GM10248 (cell line): ENCODE data around the gene SLC25A34.

Source experiments
- CTCF ChIA-PET: fragments of 300-600 bp; sonication (Branson Sonifier 250); formaldehyde crosslinking; extraction: SDS; loops from one replicate; lab custom pipeline; 2021; ENCODE audit warnings: antibody characterized with exemption; lab: Yijun Ruan, JAX
- POLR2A ChIA-PET: fragments of 350-650 bp; sonication (Branson Sonifier 250); formaldehyde crosslinking; extraction: SDS; loops from one replicate; lab custom pipeline; 2020; ENCODE audit warnings: antibody characterized with exemption; lab: Yijun Ruan, JAX
- DNase-seq: peaks from one replicate; pipeline ENCODE4 v3.0.0; 2012; ENCODE audit errors: extremely low spot score
- CTCF ChIP-seq: IDR thresholded peaks from 2 replicates; pipeline ENCODE4 v1.5.1; 2012; ENCODE audit warnings: mild to moderate bottlenecking, low read depth; ENCODE audit errors: extremely low read depth, missing control alignments, control extremely low read depth

The SLC25A34 gene

GRCh38 chr1:15764269-15764764 lies 28.3 kb downstream of the SLC25A34 start:
- POLR2A ChIA-PET = no interaction called here
- no peak for TF ChIP-seq CTCF
- DNase-seq = no peak
- CTCF ChIA-PET = interaction anchor here (1.7 to 2.8 kb wide), 2 partner anchors 27 to 51 kb away, joined by 4 to 8 read pairs; no protein-coding TSS in a partner anchor

GRCh38 chr1:15764890-15765289 lies 28.8 kb downstream of the SLC25A34 start:
- CTCF ChIA-PET = interaction anchor here (1.7 to 2.8 kb wide), 2 partner anchors 27 to 50 kb away, joined by 4 to 8 read pairs; no protein-coding TSS in a partner anchor
- DNase-seq = no peak
- no peak for TF ChIP-seq CTCF
- POLR2A ChIA-PET = no interaction called here

DNA sequence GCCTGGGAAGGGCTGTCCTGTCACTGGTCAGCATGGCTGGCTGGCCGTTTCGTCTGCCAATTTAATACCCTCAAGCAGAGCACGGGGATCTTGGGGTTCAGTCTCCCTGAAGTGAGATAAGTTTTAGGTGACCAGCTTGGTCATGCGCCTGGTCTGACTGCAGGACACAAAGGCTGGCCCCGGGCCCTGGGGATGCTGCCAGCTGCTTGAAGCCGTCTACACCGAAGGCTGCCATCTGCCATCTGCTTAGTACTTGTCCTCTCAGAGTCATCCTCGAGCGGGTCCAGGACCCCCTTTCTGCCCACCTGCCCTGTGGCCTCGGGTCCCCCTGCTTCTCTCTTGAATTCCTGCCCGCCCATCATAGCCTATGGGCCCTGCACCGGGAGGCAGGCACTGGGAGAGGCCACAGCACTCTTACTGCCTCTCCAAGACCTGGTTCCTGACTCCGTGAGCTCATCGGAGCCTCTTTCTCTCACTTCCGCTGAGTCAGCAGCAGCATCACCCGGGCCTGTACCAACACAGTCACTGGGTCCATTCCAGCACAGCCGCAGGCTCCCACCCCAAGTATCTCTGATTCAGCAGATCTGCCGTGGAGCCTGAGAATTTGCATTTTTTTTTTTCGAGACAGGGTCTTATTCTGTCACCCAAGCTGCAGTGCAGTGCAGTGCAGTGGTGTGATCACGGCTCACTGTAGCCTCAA lies 29.6 kb downstream of the SLC25A34 start:
- no peak for TF ChIP-seq CTCF
- no peak for DNase-seq
- ChIA-PET POLR2A (no interaction called here), CTCF (interaction anchor here (1.0 to 2.8 kb wide), 5 partner anchors 9 to 291 kb away, joined by 3 to 8 read pairs (median 3); no protein-coding TSS in a partner anchor)

DNA sequence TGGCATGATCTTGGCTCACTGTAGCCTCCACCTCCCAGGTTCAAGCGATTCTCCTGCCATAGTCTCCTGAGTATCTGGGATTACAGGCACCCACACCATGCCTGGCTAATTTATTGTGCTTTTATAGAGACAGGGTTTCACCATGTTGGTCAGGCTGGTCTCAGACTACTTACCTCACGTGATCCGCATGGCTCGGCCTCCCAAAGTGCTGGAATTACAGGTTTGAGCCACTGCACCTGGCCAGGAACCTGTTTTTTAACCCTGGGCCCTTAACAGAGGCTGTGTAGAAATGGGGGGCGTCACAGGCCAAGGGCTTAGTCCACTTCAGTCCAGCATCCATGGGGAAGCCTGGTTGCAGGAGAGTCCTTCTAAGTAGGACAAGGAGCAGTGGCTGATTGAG lies 31.9 kb downstream of the SLC25A34 start:
- POLR2A ChIA-PET = interaction anchor here (0.6 kb wide), 1 partner anchor 170 kb away, joined by 3 read pairs; no protein-coding TSS in a partner anchor
- DNase-seq = no peak
- CTCF ChIA-PET = interaction anchor here (1.2 kb wide), 1 partner anchor 24 kb away, joined by 5 read pairs; no protein-coding TSS in a partner anchor
- no peak for TF ChIP-seq CTCF

DNA sequence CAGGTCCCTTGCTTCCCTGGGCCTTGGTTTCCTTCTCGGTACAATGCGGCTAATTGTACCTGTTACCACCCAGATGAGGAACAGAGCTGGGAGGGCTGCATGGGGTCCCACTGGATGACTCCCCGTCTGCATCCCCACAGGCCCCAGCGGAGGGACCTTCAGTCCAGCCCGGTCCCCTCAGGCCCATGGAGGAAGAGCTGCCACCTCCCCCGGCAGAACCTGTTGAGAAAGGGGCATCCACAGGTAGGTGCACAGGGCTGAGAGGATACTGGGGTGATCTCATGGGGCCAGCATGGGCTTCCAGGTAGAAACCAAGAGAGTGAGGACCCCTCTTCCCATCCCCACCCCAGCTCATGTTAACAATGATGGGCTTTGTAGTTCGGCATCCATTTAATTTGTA lies 32.3 kb downstream of the SLC25A34 start:
- no peak for TF ChIP-seq CTCF

DNA sequence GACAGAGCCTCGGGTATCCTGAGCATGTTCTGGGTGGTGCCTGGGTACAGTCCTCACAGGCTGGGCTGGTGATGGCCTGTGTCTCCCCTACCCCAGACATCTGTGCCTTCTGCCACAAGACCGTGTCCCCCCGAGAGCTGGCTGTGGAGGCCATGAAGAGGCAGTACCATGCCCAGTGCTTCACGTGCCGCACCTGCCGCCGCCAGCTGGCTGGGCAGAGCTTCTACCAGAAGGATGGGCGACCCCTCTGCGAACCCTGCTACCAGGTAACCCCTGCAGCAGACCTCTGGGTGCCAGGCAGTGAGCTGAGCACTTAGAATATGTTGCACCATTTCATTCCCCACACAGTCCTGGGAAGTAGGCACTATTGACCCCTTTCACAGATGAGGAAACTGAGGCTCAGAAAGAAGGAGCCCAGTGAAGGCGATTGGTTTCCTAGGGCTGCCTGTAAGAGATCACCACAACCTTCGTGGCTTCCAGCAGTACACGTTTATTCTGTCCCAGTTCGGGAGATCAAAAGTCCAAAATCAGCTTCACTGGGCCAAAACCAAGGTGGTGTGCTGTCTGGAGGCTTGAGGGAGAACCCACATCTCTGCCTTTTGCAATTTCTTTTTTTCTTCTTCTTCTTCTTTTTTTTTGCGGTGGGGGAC lies 34.4 kb downstream of the SLC25A34 start:
- CTCF ChIA-PET = no interaction called here
- POLR2A ChIA-PET = no interaction called here
- no peak for TF ChIP-seq CTCF
- no peak for DNase-seq

More for the DNA sequence above, 32.3 kb downstream of the SLC25A34 start:
- no peak for DNase-seq
- ChIA-PET CTCF (interaction anchor here (1.2 kb wide), 1 partner anchor 23 kb away, joined by 5 read pairs; no protein-coding TSS in a partner anchor), POLR2A (interaction anchor here (0.6 kb wide), 1 partner anchor 170 kb away, joined by 3 read pairs; no protein-coding TSS in a partner anchor)
